ENCODE results near the gene RABGAP1L.

- TF ChIP-seq CTCF (IDR thresholded peaks at IDR 0.05) (no peak), POLR2A (IDR thresholded peaks at IDR 0.05) (no peak)
Observed at GRCh38 chr1:174689524-174689923, 530.2 kb downstream of the RABGAP1L start.
